HG02870 (cell line): Measurements from ENCODE around the gene EGFL7.

Experiments used
- ATAC-seq: cut with Tn5 transposase; IDR thresholded peaks from one replicate; pipeline ENCODE4 v1.9.1; 2021; ENCODE audit warnings: mild to moderate bottlenecking, moderate library complexity; ENCODE audit not compliant: unreplicated experiment

Gene EGFL7

GRCh38 chr9:136643596-136644342, 18.9 kb upstream of the EGFL7 start:
- ATAC-seq = no peak

GRCh38 chr9:136644343-136644592, 18.4 kb upstream of the EGFL7 start:
- ATAC-seq = no peak

- ATAC-seq = no peak
Measured at GRCh38 chr9:136644593-136645351, 17.9 kb upstream of the EGFL7 start.

GRCh38 chr9:136645352-136645902, 17.3 kb upstream of the EGFL7 start:
- ATAC-seq = no peak

DNA sequence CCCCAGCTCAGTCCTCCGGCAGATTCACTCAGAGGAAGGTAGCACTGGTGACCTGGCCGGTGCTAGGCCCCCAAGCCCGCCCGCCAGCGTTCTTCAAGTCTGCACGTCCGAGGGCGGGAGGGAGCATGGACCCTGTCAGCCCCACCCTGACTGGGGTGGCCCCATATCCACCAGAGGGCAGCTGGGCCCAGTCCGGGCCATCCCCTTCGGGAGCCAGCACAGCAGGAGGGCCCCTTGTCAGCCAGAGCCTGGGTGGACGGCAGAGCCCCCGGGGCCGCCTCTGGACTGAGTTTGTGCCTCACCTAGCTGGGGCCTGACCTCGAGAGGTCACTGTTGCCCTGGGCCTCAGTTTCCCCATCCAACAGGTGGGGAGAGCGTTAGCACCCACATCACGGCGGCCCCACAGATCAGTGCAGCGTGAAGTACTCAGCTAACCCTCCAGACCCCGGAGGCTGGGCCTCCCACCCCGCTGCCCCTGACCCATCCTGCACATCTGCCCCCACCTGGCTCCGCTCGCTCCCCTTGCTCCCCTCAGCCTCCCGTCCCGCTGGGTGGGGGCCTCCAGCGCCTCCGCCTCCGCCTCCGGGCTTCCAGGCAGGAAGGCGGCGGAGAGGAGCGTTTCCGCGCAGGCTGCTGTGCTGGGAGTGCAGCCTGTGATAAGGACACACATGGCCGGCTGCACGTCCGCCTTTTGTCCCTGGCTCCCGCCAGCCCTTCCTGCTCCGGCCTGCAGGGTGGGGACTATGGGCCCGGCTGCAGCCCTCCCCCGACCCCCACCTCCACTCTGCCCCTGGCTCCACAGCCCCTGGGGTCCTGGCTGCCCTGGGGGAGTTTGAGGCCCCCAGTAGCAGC, 16.6 kb upstream of the EGFL7 start:
- ATAC-seq = no peak

GRCh38 chr9:136646827-136647711, 15.6 kb upstream of the EGFL7 start:
- no peak for ATAC-seq

GRCh38 chr9:136648751-136649150, 14.0 kb upstream of the EGFL7 start:
- no peak for ATAC-seq

GRCh38 chr9:136650021-136650420, 12.7 kb upstream of the EGFL7 start:
- ATAC-seq = no peak

- no peak for ATAC-seq
Measured at GRCh38 chr9:136650648-136651047, 12.1 kb upstream of the EGFL7 start.

- ATAC-seq = no peak
Measured at GRCh38 chr9:136651860-136652259, 10.9 kb upstream of the EGFL7 start.

GRCh38 chr9:136653323-136654079, 9.2 kb upstream of the EGFL7 start:
- ATAC-seq = no peak

- no peak for ATAC-seq
Measured at GRCh38 chr9:136654820-136655535, 7.7 kb upstream of the EGFL7 start.

DNA sequence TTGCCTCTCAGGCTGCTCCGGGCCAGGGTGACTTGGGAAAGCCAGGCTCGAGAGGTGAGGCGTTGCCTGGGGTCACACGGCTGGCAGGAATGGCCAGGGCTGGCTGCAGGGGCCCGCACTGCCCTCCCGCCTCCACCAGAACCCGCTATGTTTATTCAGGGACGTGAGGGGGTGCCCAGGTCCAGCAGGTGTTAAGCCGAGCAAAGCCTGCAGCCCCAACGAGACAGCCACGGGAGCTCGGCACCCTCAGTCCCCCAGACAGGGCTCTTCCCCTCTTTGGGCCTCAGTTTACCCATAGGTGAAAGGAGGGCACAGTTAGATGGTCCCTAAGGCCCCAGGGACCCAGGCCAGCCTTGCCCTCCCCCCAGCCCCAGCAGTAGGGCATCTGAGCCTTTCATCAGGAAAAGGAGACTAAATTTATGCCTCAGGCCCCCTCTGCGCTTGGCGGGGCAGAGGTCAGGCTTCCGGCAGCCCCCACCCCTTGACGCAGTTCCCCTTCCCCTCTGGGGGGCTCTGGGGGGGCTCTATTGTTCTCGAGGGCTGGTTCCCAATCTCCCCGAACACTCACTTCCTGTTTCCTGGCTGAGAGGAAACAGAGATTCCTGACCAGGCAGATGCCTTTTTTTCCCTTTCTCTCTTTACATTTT, 7.1 kb upstream of the EGFL7 start:
- no peak for ATAC-seq

- no peak for ATAC-seq
Measured at GRCh38 chr9:136656183-136656738, 6.5 kb upstream of the EGFL7 start.

DNA sequence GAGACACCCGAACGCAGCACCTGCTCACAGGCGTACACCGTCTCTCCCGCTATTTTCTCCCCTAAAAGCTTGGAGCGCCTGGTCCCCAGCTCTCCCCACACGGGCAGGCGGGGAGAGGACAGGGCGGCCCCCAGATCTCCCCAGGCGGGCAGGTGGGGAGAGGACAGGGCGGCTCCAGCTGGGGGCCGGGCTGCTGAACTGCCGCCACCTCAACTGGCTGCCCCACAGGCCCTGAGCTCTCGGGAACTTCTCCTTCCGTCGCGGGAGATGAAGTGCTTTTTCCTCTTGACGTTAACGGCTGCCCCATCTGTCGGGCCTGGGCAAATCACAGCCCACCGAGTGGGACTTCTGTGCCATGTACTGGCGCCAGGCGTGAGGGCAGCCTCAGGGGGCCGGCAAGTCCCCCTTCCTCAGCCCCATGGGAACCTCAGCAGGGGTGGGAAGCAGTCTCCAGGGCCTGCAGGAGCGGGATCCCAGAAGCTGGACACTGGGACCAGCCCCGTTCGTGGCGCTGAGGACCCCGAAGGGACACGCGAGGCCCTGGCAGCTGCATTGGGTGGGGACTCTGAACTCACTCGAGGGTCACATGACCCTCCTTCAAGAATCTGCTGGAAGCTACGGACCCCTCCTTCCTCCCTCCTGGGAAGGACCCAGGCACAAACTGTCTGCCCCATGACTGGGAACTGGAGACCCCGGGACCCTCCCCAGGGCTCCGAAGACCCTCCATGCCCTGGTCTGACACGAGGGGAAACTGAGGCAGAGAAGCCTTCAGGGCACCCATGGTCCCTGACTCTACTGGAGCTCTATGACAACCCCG, 5.7 kb upstream of the EGFL7 start:
- no peak for ATAC-seq

GRCh38 chr9:136657974-136658848, 4.5 kb upstream of the EGFL7 start:
- no peak for ATAC-seq
